Measurements from ENCODE around the gene ABCC4.

Gene ABCC4

GRCh38 chr13:94987081-94987480 is 314.2 kb downstream of the ABCC4 start:
- DNase-seq: no peak

- DNase-seq: no peak
These were observed 316.3 kb downstream of the ABCC4 start for GRCh38 chr13:94984958-94985357.

- no peak for DNase-seq
These were observed 322.7 kb downstream of the ABCC4 start for GRCh38 chr13:94978516-94978915.

GRCh38 chr13:94974015-94974951 is 327.0 kb downstream of the ABCC4 start:
- DNase-seq: no peak

- no peak for DNase-seq
These were observed 329.0 kb downstream of the ABCC4 start for GRCh38 chr13:94972262-94972661.
